Smooth muscle cell (in vitro differentiated cells): ENCODE results near the gene COG5. TPM values are rescaled to one million over a fixed set of nuclear protein-coding genes. Genes with fewer than 3 reads are reported as not detected.

ENCODE experiments used
- DNase-seq: peaks from one replicate; lab custom pipeline; 2025; ENCODE audit not compliant: unreplicated experiment; lab: John Stamatoyannopoulos, UW
- H2AFZ ChIP-seq: fragments of 200-600 bp; sonication (generic); 2 replicates; pipeline ENCODE4 v1.6.0; 2016; ENCODE audit warnings: antibody characterized with exemption, low read depth, mild to moderate bottlenecking
- H3F3A ChIP-seq: fragments of 200-600 bp; sonication (generic); 2 replicates; pipeline ENCODE4 v1.6.0; 2017; ENCODE audit warnings: antibody characterized with exemption, low read depth
- H3K27ac ChIP-seq: fragments of 200-600 bp; sonication (generic); 2 replicates; pipeline ENCODE4 v1.5.1; 2016; ENCODE audit warnings: low read depth, mild to moderate bottlenecking
- H3K27me3 ChIP-seq: fragments of 200-600 bp; sonication (generic); 2 replicates; pipeline ENCODE4 v1.6.1; 2016; ENCODE audit warnings: low read depth, mild to moderate bottlenecking
- H3K36me3 ChIP-seq: fragments of 200-600 bp; sonication (generic); 2 replicates; pipeline ENCODE4 v1.5.1; 2016; ENCODE audit warnings: low read depth
- H3K4me1 ChIP-seq: fragments of 200-600 bp; sonication (generic); 2 replicates; pipeline ENCODE4 v1.5.1; 2016; ENCODE audit warnings: low read depth
- H3K4me2 ChIP-seq: fragments of 200-600 bp; sonication (generic); 2 replicates; pipeline ENCODE4 v1.6.0; 2016; ENCODE audit warnings: mild to moderate bottlenecking
- H3K4me3 ChIP-seq: fragments of 200-600 bp; sonication (generic); 2 replicates; pipeline ENCODE4 v1.5.1; 2016; ENCODE audit warnings: mild to moderate bottlenecking
- H3K79me2 ChIP-seq: fragments of 200-600 bp; sonication (generic); 2 replicates; pipeline ENCODE4 v1.6.0; 2016; ENCODE audit warnings: low read depth, mild to moderate bottlenecking
- H3K9ac ChIP-seq: fragments of 200-600 bp; sonication (generic); 2 replicates; pipeline ENCODE4 v1.6.0; 2016; ENCODE audit warnings: low read depth
- H3K9me3 ChIP-seq: fragments of 200-600 bp; sonication (generic); replicated peaks from 2 replicates; pipeline ENCODE4 v1.5.1; 2016; ENCODE audit warnings: low read depth
- H4K20me1 ChIP-seq: fragments of 200-600 bp; sonication (generic); 2 replicates; pipeline ENCODE4 v1.6.0; 2016; ENCODE audit warnings: low read depth
- CTCF ChIP-seq: fragments of 200-600 bp; sonication (generic); IDR thresholded peaks from 2 replicates; pipeline ENCODE4 v1.5.1; 2017; ENCODE audit warnings: borderline replicate concordance, mild to moderate bottlenecking, antibody characterized with exemption; ENCODE audit not compliant: insufficient read depth, poor library complexity, severe bottlenecking
- WGBS: methylation state at CpG from one replicate; pipeline ENCODE4 v1.1.7; 2016; ENCODE audit warnings: low lambda C conversion rate; 5-methylcytosine and 5-hydroxymethylcytosine counted together
- polyA plus RNA-seq: library from polyadenylated mRNA; unstranded; fragments of >200 nt; fragmentation: Nextera tagmentation; extraction: Ambion mirVana; gene quantifications from 2 replicates; pipeline ENCODE4 v1.2.1, GENCODE V29; 2016
- total RNA-seq: library from RNA; depleted of rRNA; stranded (reverse); fragments of >200 nt; gene quantifications from 2 replicates; pipeline ENCODE4 v1.2.3, GENCODE V29; 2014

COG5 gene
- total RNA-seq (44.3 and 71.3 TPM in 2 replicates), polyA plus RNA-seq (18.4 and 24.3 TPM in 2 replicates)

DNA sequence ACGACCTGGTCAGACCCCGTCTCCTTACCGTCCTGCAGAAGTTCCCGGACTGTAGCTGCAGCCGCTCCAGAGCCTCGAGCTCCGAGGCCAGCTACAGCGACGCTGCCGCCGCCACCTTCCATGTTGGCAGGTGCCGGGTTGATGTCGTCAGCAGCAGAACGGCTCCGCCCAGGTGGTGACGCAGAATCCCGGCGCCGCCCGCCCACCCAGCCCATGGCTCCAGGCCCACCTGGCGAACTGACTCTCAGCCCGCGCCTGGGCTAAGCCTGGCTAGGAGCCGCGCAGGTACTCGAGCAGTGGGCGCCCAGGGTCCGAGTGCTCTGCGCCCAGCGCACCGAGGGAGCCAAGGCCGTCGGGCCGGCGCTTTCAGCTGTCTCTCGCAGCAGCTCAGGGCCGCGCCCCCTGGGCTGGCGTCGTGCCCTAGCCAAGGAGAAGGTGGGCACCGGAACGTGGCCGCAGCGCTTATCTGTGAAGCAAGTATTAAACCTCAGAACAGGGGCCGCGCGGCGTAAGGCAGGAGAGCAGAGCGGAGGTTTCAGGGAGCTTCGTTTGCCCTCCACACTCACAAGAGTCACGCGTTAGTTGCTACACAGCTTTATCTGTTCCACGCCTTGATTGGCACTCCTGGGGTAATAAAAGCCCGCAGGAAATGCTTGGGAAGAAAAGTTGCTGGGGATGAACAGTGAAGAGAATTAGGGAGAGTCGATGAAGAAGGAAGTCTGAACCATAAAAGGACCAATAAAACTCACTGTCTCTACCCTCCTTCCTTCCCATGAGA is at the start of gene COG5, which contains the start of gene DUS4L:
TSS of gene COG5 (minus strand) at position 146 of the 778 bp plus-strand sequence. CDS start at position 122, 24 bp downstream.
TSS of gene DUS4L (plus strand) at position 197 of the 778 bp plus-strand sequence. CDS start 3,100 bp downstream, outside the sequence.
- Histone ChIP-seq H3K9ac (peak within 1 kb of the TSS; percentile 95), H3K4me1 (peaks cover 25% of the 10 kb centered on the region), H3K79me2 (peaks cover 51% of the 10 kb centered on the region), H3K27ac (peak within 1 kb of the TSS; percentile 84), H4K20me1 (peaks cover 11% of the 10 kb centered on the region), H3K27me3 (no peaks in the 10 kb centered on the region), H2AFZ (peak within 1 kb of the TSS; percentile 84), H3K4me3 (peak within 1 kb of the TSS; percentile 79), H3F3A (no peaks in the 10 kb centered on the region), H3K36me3 (peaks cover 4% of the 10 kb centered on the region), H3K4me2 (peak within 1 kb of the TSS; percentile 92), H3K9me3 (no peaks in the 10 kb centered on the region)
- peak; percentile 59 for DNase-seq
- under 1% methylated on average over 55 of the region's 55 CpGs for WGBS
- TF ChIP-seq CTCF, result no peak

DNA sequence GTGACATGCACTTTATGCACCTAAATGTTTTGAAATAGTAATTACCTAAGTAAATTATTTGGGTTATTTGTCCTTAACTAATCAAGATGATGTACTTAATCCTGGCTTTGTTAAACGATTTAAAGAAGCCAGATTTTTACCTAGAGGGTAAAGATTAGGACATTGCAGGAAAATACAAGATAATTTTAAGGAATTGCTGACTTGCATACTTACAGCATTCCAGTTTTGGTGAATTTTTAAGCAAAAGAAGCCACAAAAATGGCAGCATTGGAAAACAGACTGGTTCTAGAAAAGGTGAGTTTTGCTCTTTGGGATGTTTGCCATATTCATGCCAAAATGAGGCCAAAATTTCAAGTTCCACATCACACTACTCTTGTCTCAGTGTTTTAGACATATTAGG is 49.7 kb upstream of the COG5 start:
- Histone ChIP-seq H3K27ac (no peak overlapping the region), H3K4me2 (no peak overlapping the region), H3K9ac (no peak overlapping the region), H2AFZ (no peak overlapping the region), H3K9me3 (no peaks in the 10 kb centered on the region), H3K27me3 (no peaks in the 10 kb centered on the region), H3F3A (no peaks in the 10 kb centered on the region), H4K20me1 (no peaks in the 10 kb centered on the region), H3K4me1 (no peaks in the 10 kb centered on the region), H3K4me3 (no peak overlapping the region), H3K79me2 (no peaks in the 10 kb centered on the region), H3K36me3 (peaks cover 6% of the 10 kb centered on the region)
- WGBS, result 88% methylated on average over 1 of the region's 1 CpG
- no peak for DNase-seq
- no peak for TF ChIP-seq CTCF

- Histone ChIP-seq H3K9ac (no peak overlapping the region), H3K27me3 (no peaks in the 10 kb centered on the region), H3K79me2 (no peaks in the 10 kb centered on the region), H3K27ac (no peak overlapping the region), H3K9me3 (no peaks in the 10 kb centered on the region), H3K4me1 (no peaks in the 10 kb centered on the region), H3K4me3 (no peak overlapping the region), H3F3A (no peaks in the 10 kb centered on the region), H3K36me3 (peaks cover 6% of the 10 kb centered on the region), H3K4me2 (no peak overlapping the region), H4K20me1 (peaks cover 6% of the 10 kb centered on the region), H2AFZ (no peak overlapping the region)
- 97% methylated on average over 1 of the region's 1 CpG for whole genome bisulfite sequencing
- DNase-seq, result no peak
- TF ChIP-seq CTCF, result no peak
Observed at GRCh38 chr7:107610323-107610722, 46.6 kb upstream of the COG5 start.

DNA sequence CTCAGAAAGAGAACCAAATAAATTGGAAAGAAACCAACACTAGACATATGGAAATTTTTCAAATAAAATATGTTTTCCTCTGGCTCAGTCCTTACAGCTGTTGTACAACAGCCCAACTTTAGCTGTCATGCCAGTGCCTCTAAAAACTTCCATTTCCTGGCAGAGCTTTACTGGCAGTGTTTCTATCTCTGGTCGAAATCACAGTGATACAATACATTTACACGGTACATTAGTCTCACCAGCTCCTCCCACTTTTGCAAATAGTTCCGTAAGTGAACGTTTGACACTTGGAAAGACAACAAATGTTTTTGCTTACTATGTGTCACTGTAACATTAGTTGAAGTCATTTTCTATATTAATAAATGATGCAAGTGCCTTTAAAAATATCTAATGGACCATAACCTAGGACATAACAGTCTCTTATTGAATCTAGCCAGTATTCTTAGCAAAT is 46.1 kb upstream of the COG5 start:
- Histone ChIP-seq H3K27me3 (no peaks in the 10 kb centered on the region), H3F3A (no peaks in the 10 kb centered on the region), H3K9me3 (no peaks in the 10 kb centered on the region), H4K20me1 (peaks cover 6% of the 10 kb centered on the region), H3K4me3 (no peak overlapping the region), H3K79me2 (no peaks in the 10 kb centered on the region), H3K9ac (no peak overlapping the region), H3K4me1 (no peaks in the 10 kb centered on the region), H3K27ac (no peak overlapping the region), H2AFZ (no peak overlapping the region), H3K36me3 (peaks cover 6% of the 10 kb centered on the region), H3K4me2 (no peak overlapping the region)
- no peak for TF ChIP-seq CTCF
- DNase-seq, result no peak
- WGBS, result 94% methylated on average over 4 of the region's 4 CpGs
